GM19023 (cell line): ENCODE measurements around the gene HIRIP3.
"Not testable (repeated sequence)": the region's sequence is repeated elsewhere in the genome, so short reads cannot be mapped to it uniquely, and the experiment has no call there.

ENCODE experiments used
- ATAC-seq: cut with Tn5 transposase; IDR thresholded peaks from one replicate; pipeline ENCODE4 v1.9.1; 2021; ENCODE audit warnings: mild to moderate bottlenecking, moderate library complexity; ENCODE audit not compliant: unreplicated experiment

Gene HIRIP3

GRCh38 chr16:29995324-29995910, at the start of gene HIRIP3:
HIRIP3 (minus strand) TSS chr16:29995617; CDS start chr16:29995605, 12 bp downstream.
- ATAC-seq: peak; percentile 48

- no peak for ATAC-seq
These were observed 46.4 kb upstream of the HIRIP3 start for GRCh38 chr16:30041841-30042240.

GRCh38 chr16:30040690-30041089, 45.3 kb upstream of the HIRIP3 start:
- ATAC-seq: not testable (repeated sequence)

GRCh38 chr16:30040221-30040620, 44.8 kb upstream of the HIRIP3 start:
- ATAC-seq: no peak

GRCh38 chr16:30033270-30033669, 37.9 kb upstream of the HIRIP3 start:
- ATAC-seq: no peak

- no peak for ATAC-seq
These were observed 36.8 kb upstream of the HIRIP3 start for GRCh38 chr16:30032083-30032819.

GRCh38 chr16:30031477-30031918, 36.1 kb upstream of the HIRIP3 start:
- ATAC-seq: no peak

- no peak for ATAC-seq
These were observed 35.5 kb upstream of the HIRIP3 start, which contains the start of gene TLCD3B for GRCh38 chr16:30030841-30031413. TLCD3B (minus strand) TSS chr16:30031271; CDS start chr16:30030527, 744 bp downstream.

- no peak for ATAC-seq
These were observed 34.7 kb upstream of the HIRIP3 start for GRCh38 chr16:30030011-30030685.

- no peak for ATAC-seq
These were observed 33.1 kb upstream of the HIRIP3 start for GRCh38 chr16:30028438-30029076.

GRCh38 chr16:30027588-30028437, 32.4 kb upstream of the HIRIP3 start:
- no peak for ATAC-seq

GRCh38 chr16:30026449-30026848, 31.0 kb upstream of the HIRIP3 start:
- ATAC-seq: no peak

- ATAC-seq: no peak
These were observed 30.2 kb upstream of the HIRIP3 start for GRCh38 chr16:30025574-30025973.

GRCh38 chr16:30025156-30025555, 29.7 kb upstream of the HIRIP3 start:
- ATAC-seq: no peak

GRCh38 chr16:30024451-30024850, 29.0 kb upstream of the HIRIP3 start:
- ATAC-seq: no peak

GRCh38 chr16:30023586-30023985, 28.2 kb upstream of the HIRIP3 start:
- no peak for ATAC-seq

- ATAC-seq: no peak
These were observed 27.5 kb upstream of the HIRIP3 start, which contains the start of gene C16orf92 for GRCh38 chr16:30022887-30023286. C16orf92 (plus strand) TSS chr16:30023198; CDS start chr16:30023341, 143 bp downstream.

GRCh38 chr16:30018731-30019158, 23.3 kb upstream of the HIRIP3 start:
- ATAC-seq: no peak

- not testable (repeated sequence) for ATAC-seq
These were observed 22.5 kb upstream of the HIRIP3 start for GRCh38 chr16:30017937-30018336.

GRCh38 chr16:30017277-30017656, 21.9 kb upstream of the HIRIP3 start:
- ATAC-seq: no peak
